MM.1S (cell line): ENCODE results near the gene MRPL45.

ENCODE experiments used
- DNase-seq: peaks from one replicate; pipeline ENCODE4 v3.0.0-alpha.2; 2015
- H2AFZ ChIP-seq: fragments of 300-600 bp; sonication (generic); 2 replicates; pipeline ENCODE4 v1.6.0; 2016; ENCODE audit warnings: antibody characterized with exemption, low read length
- H3F3A ChIP-seq: fragments of 300-600 bp; sonication (generic); 2 replicates; pipeline ENCODE4 v1.6.1; 2016; ENCODE audit warnings: mild to moderate bottlenecking, antibody characterized with exemption, low read length, moderate library complexity, mixed read lengths; ENCODE audit not compliant: insufficient read depth
- H3K27ac ChIP-seq: fragments of 300-600 bp; sonication (generic); 2 replicates; pipeline ENCODE4 v1.5.1; 2016; ENCODE audit warnings: mild to moderate bottlenecking, low read length
- H3K27me3 ChIP-seq: fragments of 300-600 bp; sonication (generic); replicated peaks from 2 replicates; pipeline ENCODE4 v1.6.0; 2016; ENCODE audit warnings: low read length; ENCODE audit not compliant: insufficient read depth
- H3K36me3 ChIP-seq: fragments of 300-600 bp; sonication (generic); replicated peaks from 2 replicates; pipeline ENCODE4 v1.6.1; 2016; ENCODE audit warnings: mild to moderate bottlenecking, low read length, mixed read lengths; ENCODE audit not compliant: insufficient read depth
- H3K4me1 ChIP-seq: fragments of 300-600 bp; sonication (generic); 2 replicates; pipeline ENCODE4 v1.6.1; 2016; ENCODE audit warnings: low read length, mixed read lengths
- H3K4me2 ChIP-seq: fragments of 300-600 bp; sonication (generic); 2 replicates; pipeline ENCODE4 v1.6.0; 2016; ENCODE audit warnings: low read depth, low read length
- H3K4me3 ChIP-seq: fragments of 300-600 bp; sonication (generic); 2 replicates; pipeline ENCODE4 v1.5.1; 2016; ENCODE audit warnings: low read length, mixed read lengths
- H3K79me2 ChIP-seq: fragments of 300-600 bp; sonication (generic); 2 replicates; pipeline ENCODE4 v1.6.1; 2016; ENCODE audit warnings: mixed run types, low read length, mixed read lengths
- H3K9ac ChIP-seq: fragments of 300-600 bp; sonication (generic); 2 replicates; pipeline ENCODE4 v1.6.1; 2016; ENCODE audit warnings: low read length, mixed read lengths
- H3K9me2 ChIP-seq: fragments of 300-600 bp; sonication (generic); replicated peaks from 2 replicates; pipeline ENCODE4 v1.6.1; 2016; ENCODE audit warnings: mild to moderate bottlenecking, low read length, mixed read lengths; ENCODE audit not compliant: insufficient read depth
- H3K9me3 ChIP-seq: fragments of 300-600 bp; sonication (generic); replicated peaks from 2 replicates; pipeline ENCODE4 v1.6.1; 2016; ENCODE audit warnings: mild to moderate bottlenecking, low read length, mixed read lengths; ENCODE audit not compliant: insufficient read depth
- H4K20me1 ChIP-seq: fragments of 300-600 bp; sonication (generic); 2 replicates; pipeline ENCODE4 v1.6.1; 2016; ENCODE audit warnings: mild to moderate bottlenecking, low read length, moderate library complexity, mixed read lengths; ENCODE audit not compliant: insufficient read depth
- EZH2 ChIP-seq: fragments of 300-600 bp; sonication (generic); optimal IDR thresholded peaks from 2 replicates; pipeline ENCODE3; 2017; ENCODE audit warnings: low read depth, mild to moderate bottlenecking, antibody characterized with exemption, low read length, mixed read lengths
- EZH2phosphoT487 ChIP-seq: fragments of 300-600 bp; sonication (generic); IDR thresholded peaks from 2 replicates; pipeline ENCODE4 v1.6.1; 2018; ENCODE audit warnings: antibody characterized with exemption, low read length
- TF ChIP-seq, protein P1 (sequence below): fragments of 300-600 bp; sonication (generic); IDR thresholded peaks from 2 replicates; pipeline ENCODE4 v1.5.1; 2016; ENCODE audit warnings: antibody characterized with exemption, low read length, mixed read lengths

The MRPL45 gene

DNA sequence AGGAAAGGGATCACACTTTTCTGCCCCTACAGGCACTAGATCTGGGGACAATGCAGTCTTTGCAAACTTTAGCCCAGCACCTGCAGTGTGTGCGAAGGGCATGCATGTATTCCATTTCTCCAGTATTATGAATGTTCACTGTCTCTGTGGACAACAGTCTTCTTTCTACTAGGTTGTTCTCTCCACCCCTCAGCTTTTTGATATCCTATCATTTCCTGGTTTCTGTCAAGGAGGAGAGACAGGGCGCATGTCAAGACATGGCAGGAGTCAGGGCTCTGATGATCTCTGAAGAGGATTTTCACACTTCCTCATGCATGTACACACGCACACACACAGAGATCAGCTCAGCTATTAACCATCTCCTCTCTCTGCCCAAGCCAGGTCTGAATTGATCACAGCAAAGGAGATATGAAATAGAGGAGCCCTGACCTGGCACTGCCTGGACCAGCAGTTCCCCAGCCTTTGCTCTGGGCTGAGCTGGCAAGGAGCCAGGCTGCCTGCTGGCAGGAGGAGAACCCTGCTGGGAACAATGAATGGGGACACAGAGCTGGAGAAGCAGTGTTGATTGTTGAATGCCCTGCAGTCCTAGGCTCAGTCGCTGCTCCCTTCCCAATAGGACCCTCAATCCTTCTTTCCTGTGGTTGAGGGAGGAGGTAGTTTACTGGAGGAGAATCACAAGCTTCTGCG lies 44.2 kb downstream of the MRPL45 start:
- Histone ChIP-seq H3K9ac (no peak overlapping the region), H3K27me3 (no peaks in the 10 kb centered on the region), H3K36me3 (no peaks in the 10 kb centered on the region), H3K9me3 (no peaks in the 10 kb centered on the region), H3K4me1 (no peaks in the 10 kb centered on the region), H3K4me3 (no peak overlapping the region), H3K27ac (no peak overlapping the region), H3F3A (no peaks in the 10 kb centered on the region), H4K20me1 (no peaks in the 10 kb centered on the region), H3K79me2 (no peaks in the 10 kb centered on the region), H2AFZ (no peak overlapping the region), H3K4me2 (no peak overlapping the region), H3K9me2 (no peaks in the 10 kb centered on the region)
- DNase-seq: no peak
- TF ChIP-seq EZH2 (no peak), EZH2phosphoT487 (no peak)
- TF ChIP-seq, protein P1, sequence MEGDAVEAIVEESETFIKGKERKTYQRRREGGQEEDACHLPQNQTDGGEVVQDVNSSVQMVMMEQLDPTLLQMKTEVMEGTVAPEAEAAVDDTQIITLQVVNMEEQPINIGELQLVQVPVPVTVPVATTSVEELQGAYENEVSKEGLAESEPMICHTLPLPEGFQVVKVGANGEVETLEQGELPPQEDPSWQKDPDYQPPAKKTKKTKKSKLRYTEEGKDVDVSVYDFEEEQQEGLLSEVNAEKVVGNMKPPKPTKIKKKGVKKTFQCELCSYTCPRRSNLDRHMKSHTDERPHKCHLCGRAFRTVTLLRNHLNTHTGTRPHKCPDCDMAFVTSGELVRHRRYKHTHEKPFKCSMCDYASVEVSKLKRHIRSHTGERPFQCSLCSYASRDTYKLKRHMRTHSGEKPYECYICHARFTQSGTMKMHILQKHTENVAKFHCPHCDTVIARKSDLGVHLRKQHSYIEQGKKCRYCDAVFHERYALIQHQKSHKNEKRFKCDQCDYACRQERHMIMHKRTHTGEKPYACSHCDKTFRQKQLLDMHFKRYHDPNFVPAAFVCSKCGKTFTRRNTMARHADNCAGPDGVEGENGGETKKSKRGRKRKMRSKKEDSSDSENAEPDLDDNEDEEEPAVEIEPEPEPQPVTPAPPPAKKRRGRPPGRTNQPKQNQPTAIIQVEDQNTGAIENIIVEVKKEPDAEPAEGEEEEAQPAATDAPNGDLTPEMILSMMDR: no peak

DNA sequence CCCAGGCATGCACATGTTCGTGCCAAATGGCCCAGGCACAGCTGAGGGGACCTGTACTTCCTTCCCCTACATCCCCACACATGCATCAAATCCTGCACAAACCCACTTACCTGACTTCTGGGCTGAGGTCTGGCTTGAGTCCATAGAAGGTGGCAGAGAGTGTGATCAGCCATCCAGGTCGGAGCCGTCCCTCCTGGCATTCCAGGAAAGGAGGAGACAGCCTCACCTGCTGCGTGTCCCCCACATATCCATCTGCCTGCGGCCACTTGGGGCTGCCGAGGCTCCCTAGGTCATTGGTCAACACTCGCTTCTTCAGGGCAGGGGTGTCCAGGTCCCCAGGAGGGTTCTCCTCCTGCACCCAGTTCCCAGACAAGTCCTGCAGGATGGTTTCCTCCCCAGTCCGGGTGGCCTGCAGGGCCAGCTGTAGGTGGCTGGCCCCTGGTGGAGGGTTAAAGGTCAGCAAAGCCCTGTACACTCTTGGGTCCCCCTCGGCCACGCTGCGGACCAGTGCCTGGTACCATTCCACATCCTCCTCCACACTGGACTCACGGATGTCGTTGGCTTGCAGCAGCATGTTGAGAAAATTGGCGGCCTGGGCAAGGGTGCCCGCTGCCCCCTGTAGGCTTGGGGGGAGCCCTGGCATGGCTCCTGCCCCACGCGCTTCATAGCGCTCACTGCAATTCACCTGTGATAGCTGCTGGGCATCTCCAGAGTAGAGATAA lies 46.1 kb downstream of the MRPL45 start:
- no peak overlapping the region for H3K27ac ChIP-seq
- DNase-seq: no peak
- no peaks in the 10 kb centered on the region for H3F3A ChIP-seq
- no peaks in the 10 kb centered on the region for H3K9me3 ChIP-seq
- H3K9me2 ChIP-seq: no peaks in the 10 kb centered on the region
- no peaks in the 10 kb centered on the region for H3K4me1 ChIP-seq
- TF ChIP-seq EZH2 (no peak), EZH2phosphoT487 (no peak)
- TF ChIP-seq, protein P1: no peak
- H3K36me3 ChIP-seq: no peaks in the 10 kb centered on the region
- H2AFZ ChIP-seq: no peak overlapping the region
- H3K9ac ChIP-seq: no peak overlapping the region
- H3K27me3 ChIP-seq: no peaks in the 10 kb centered on the region
- no peaks in the 10 kb centered on the region for H4K20me1 ChIP-seq
- H3K4me3 ChIP-seq: no peak overlapping the region
- no peak overlapping the region for H3K4me2 ChIP-seq
- no peaks in the 10 kb centered on the region for H3K79me2 ChIP-seq

DNA sequence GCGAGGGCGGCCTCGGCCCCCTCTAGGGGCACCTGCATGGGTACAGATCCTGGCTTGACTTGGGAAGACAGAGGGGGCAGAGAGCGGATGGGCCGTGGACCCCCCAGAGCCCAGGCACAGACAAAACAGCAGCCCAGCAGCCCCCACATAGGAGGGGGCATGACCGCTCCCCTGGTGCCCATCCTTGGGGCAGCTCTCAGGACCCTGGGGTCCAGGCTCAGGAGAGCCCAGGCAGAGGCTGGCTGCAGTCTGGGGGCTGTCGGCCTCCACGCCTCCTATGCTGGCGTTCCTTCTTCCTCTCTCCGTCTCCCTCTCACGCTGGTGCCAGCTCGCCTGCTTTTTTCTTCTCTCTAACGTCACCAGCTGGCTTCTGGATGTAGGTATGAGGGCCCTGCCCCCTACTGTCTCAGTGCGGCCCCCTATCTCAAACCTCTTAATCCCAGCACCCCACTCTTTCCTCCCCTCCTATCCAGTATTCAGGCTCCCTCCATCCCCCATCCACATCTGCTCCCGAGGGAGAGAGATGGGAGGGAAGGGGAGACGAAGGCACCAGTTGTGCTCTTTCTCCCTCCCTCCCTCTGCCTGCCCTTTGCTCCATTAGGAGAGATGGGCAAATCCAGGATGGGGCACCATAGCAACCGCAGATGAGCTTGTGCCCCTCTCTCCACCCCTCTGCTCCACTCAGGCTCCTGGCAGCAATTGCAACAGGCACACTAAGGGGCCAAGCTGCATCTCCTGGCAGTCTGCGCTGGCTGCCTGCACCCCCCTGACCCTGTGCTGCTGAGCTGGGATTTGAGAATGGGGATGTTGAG lies 46.8 kb downstream of the MRPL45 start, which contains the start of gene GPR179:
Gene GPR179, minus strand, starts transcription at position 349 of the 812 bp plus-strand sequence. Its CDS starts 167 bp downstream, at position 182.
- Histone ChIP-seq H3K79me2 (no peaks in the 10 kb centered on the region), H3K4me2 (no peak within 1 kb of the TSS), H3F3A (no peaks in the 10 kb centered on the region), H3K36me3 (no peaks in the 10 kb centered on the region), H2AFZ (no peak within 1 kb of the TSS), H3K27me3 (no peaks in the 10 kb centered on the region), H3K9me2 (no peaks in the 10 kb centered on the region), H3K27ac (no peak within 1 kb of the TSS), H3K9ac (no peak within 1 kb of the TSS), H3K9me3 (no peaks in the 10 kb centered on the region), H4K20me1 (no peaks in the 10 kb centered on the region), H3K4me1 (no peaks in the 10 kb centered on the region), H3K4me3 (no peak within 1 kb of the TSS)
- no peak for DNase-seq
- TF ChIP-seq EZH2phosphoT487 (no peak), EZH2 (no peak)
- TF ChIP-seq, protein P1: no peak
